WERI-Rb-1 (cell line): ENCODE data around the gene PPIH.
"Not testable (repeated sequence)": the region's sequence is repeated elsewhere in the genome, so short reads cannot be mapped to it uniquely, and the experiment has no call there.

Source experiments
- DNase-seq: peaks from one replicate; pipeline ENCODE4 v3.0.0-alpha.2; 2020
- H3K27ac ChIP-seq: fragments of 250-450 bp; sonication (Bioruptor Pico); 2 replicates; pipeline ENCODE4 v1.5.1; 2020; ENCODE audit warnings: mild to moderate bottlenecking, moderate library complexity
- H3K27me3 ChIP-seq: fragments of 250-450 bp; sonication (Bioruptor Pico); 2 replicates; pipeline ENCODE4 v1.5.1; 2021; ENCODE audit warnings: mild to moderate bottlenecking, low read depth, moderate library complexity; ENCODE audit not compliant: insufficient read depth, severe bottlenecking
- H3K36me3 ChIP-seq: fragments of 250-450 bp; sonication (Bioruptor Pico); 2 replicates; pipeline ENCODE4 v1.5.1; 2020; ENCODE audit warnings: mild to moderate bottlenecking, moderate library complexity
- H3K4me3 ChIP-seq: 2 replicates; pipeline ENCODE4 v1.5.1; 2011; ENCODE audit warnings: low read depth, mild to moderate bottlenecking, control low read depth, low read length
- H3K9me3 ChIP-seq: fragments of 250-450 bp; sonication (Bioruptor Pico); 2 replicates; pipeline ENCODE4 v1.5.1; 2021; ENCODE audit warnings: mild to moderate bottlenecking, moderate library complexity; ENCODE audit not compliant: severe bottlenecking
- CTCF ChIP-seq: IDR thresholded peaks from 2 replicates; pipeline ENCODE4 v1.5.1; 2011; ENCODE audit warnings: low read depth, mild to moderate bottlenecking, control low read depth, inconsistent platforms, low read length

The PPIH gene

DNA sequence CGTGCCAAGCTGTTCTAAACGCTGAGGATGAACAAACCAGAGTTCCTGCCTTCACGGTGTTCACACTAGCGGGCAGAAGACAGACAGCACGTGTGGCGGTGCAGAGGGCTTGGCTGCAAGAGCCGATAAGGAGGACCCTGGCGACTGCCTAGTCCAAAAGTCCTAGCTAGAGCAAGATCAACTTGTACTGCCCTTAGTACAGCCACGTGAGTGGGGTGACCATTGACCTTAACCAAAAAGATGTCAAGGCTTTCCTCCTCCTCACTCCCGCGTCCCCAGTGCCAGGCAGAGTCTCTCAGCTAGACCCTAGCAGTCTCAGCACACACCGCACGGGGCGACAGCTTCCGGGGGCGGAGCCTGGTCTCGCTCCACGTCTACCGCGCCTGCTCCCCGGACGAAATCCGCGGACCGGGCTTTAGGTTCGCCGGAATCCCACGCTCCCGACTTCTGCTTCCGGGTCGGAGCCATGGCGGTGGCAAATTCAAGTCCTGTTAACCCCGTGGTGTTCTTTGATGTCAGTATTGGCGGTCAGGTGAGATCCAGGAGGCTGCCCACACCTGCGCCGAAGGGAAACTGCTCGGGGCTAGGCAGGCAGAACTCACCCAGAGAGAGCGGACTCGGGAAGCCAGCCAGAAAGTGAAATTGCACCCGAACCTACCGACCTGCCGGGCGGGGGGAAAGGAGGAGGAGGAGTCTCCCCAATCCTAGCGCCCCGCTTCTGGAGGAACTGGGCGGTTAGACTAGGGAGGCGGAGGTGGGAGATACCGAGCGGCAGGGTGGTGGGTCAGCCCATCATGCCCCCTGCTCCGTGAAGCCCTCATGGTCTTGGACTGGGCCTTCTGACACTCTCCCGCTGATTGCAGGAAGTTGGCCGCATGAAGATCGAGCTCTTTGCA is at the start of gene PPIH:
TSS of gene PPIH (plus strand) at position 443 of the 896 bp plus-strand sequence. CDS start at position 467, 24 bp downstream.
- Histone ChIP-seq H3K27ac (peak within 1 kb of the TSS; percentile 78), H3K9me3 (no peaks in the 10 kb centered on the region), H3K36me3 (peaks cover 32% of the 10 kb centered on the region), H3K4me3 (peak within 1 kb of the TSS; percentile 75), H3K27me3 (no peaks in the 10 kb centered on the region)
- DNase-seq: peak; percentile 96
- TF ChIP-seq CTCF: peak; percentile 19

DNA sequence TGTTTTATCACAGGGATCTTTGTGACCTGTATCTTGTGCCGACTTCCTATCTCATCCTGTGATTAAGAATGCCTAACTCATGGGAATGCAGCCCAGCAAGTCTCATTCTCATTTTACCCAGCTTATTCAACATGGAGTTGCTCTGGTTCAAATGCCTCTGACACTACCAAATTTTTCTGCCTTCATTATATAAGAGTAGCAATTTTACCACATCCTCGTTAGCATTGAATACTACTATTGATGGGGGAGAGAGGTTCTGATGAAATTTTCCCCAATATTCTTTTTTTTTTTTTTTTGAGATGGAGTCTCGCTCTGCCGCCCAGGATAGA is 44.5 kb upstream of the PPIH start:
- no peak for TF ChIP-seq CTCF
- Histone ChIP-seq H3K4me3 (no peak overlapping the region), H3K9me3 (peaks cover 4% of the 10 kb centered on the region), H3K27ac (no peak overlapping the region), H3K27me3 (no peaks in the 10 kb centered on the region), H3K36me3 (no peaks in the 10 kb centered on the region)
- no peak for DNase-seq

DNA sequence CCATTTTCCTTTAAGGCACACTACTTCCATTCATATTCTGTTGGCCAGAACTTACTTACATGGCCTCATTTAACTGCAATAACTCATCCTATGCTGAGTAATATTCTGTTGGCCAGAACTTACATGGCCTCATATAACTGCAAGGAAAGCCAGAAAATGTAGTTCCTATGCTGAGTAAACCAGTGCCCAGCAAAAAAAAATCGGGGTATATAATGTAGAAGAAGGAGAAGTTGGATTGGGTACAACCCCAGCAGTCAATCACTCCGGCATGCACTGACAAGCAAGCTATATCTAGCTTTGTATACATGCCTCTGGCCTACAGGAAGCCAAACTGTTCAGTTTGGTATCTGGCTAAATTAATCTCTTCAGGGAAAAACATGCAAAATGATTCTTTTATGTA is 39.4 kb upstream of the PPIH start:
- no peak for DNase-seq
- no peak overlapping the region for H3K27ac ChIP-seq
- H3K4me3 ChIP-seq: no peak overlapping the region
- H3K36me3 ChIP-seq: no peaks in the 10 kb centered on the region
- H3K27me3 ChIP-seq: no peaks in the 10 kb centered on the region
- peaks cover 4% of the 10 kb centered on the region for H3K9me3 ChIP-seq
- TF ChIP-seq CTCF: no peak

- no peaks in the 10 kb centered on the region for H3K9me3 ChIP-seq
- H3K4me3 ChIP-seq: no peak overlapping the region
- DNase-seq: no peak
- no peaks in the 10 kb centered on the region for H3K36me3 ChIP-seq
- H3K27ac ChIP-seq: no peak overlapping the region
- H3K27me3 ChIP-seq: no peaks in the 10 kb centered on the region
- TF ChIP-seq CTCF: no peak
Observed at GRCh38 chr1:42620307-42620706, 37.9 kb upstream of the PPIH start.

DNA sequence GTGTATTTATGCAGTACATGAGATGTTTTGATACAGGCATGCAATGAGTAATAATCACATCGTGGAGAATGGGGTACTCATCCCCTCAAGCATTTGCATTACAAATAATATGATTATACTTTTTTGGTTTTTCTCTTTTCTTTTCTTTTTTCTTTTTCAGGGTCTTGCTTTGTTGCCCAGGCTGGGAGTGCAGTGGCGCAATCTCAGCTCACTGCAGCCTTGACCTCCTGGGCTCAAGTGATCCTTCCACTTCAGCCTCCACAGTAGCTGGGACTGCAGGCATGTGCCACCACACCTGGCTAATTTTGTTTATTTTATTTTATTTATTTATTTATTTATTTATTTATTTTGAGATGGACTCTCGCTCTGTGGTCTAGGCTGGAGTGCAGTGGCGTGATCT is 37.0 kb upstream of the PPIH start:
- not testable (repeated sequence) for H3K36me3 ChIP-seq, H3K9me3 ChIP-seq, H3K27me3 ChIP-seq, H3K27ac ChIP-seq, DNase-seq, H3K4me3 ChIP-seq

DNA sequence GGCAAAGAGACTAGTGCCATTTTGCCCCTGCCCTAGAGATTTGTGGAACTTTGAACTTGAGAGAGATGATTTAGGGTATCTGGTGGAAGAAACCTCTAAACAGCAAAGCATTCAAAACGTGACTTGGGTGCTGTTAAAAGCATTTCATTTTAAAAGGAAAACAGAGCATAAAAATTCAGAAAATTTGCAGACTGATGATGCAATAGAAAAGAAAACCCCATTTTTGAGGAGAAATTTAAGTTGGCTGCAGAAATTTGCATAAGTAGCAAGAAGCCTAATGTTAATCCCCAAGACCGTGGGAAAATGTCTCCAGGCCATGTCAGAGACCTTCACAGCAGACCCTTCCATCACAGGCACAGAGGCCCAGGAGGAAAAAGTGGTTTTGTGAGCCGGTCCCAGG is 31.0 kb upstream of the PPIH start:
- not testable (repeated sequence) for DNase-seq, H3K36me3 ChIP-seq, H3K27ac ChIP-seq, H3K27me3 ChIP-seq, H3K4me3 ChIP-seq, H3K9me3 ChIP-seq

DNA sequence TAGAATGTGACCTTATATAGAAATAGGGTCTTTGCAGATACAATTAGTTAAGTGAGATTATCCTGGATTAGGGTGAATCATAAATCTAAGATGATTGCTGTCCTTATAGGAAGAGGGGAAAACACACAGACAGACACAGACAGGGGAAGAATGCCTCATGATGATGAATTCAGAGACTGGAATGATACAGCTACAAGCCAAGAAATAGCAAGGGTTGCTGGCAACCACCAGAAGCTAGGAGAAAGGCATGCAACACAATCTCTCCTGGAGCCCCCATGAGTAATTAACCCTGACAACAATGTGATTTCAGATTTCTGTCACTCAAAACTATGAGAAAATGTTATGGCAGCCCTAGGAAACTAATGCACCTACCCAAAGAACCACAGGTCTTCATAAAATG is 19.1 kb upstream of the PPIH start:
- TF ChIP-seq CTCF: no peak

More for the DNA sequence above, 19.1 kb upstream of the PPIH start:
- Histone ChIP-seq H3K4me3 (no peak overlapping the region), H3K27ac (peak overlapping the region; percentile 34), H3K27me3 (no peaks in the 10 kb centered on the region), H3K9me3 (peaks cover 2% of the 10 kb centered on the region), H3K36me3 (no peaks in the 10 kb centered on the region)
- no peak for DNase-seq
